Ramos (cell line): ENCODE results near the gene RNF133.
"Not testable (repeated sequence)": the region's sequence is repeated elsewhere in the genome, so short reads cannot be mapped to it uniquely, and the experiment has no call there.

ENCODE experiments used
- in situ Hi-C: fragments of 300-500 bp; cut with MboI; formaldehyde crosslinking; loops from one replicate; pipeline ENCODE4 v1.14.3; 2022; ENCODE audit warnings: low sequenced_read_pairs; ENCODE audit not compliant: unreplicated experiment

The RNF133 gene

GRCh38 chr7:122691569-122692235, 7.2 kb downstream of the RNF133 start:
- in situ Hi-C loops = no loop called here

- in situ Hi-C loops = no loop called here
Measured at GRCh38 chr7:122689346-122690109, 9.4 kb downstream of the RNF133 start.

DNA sequence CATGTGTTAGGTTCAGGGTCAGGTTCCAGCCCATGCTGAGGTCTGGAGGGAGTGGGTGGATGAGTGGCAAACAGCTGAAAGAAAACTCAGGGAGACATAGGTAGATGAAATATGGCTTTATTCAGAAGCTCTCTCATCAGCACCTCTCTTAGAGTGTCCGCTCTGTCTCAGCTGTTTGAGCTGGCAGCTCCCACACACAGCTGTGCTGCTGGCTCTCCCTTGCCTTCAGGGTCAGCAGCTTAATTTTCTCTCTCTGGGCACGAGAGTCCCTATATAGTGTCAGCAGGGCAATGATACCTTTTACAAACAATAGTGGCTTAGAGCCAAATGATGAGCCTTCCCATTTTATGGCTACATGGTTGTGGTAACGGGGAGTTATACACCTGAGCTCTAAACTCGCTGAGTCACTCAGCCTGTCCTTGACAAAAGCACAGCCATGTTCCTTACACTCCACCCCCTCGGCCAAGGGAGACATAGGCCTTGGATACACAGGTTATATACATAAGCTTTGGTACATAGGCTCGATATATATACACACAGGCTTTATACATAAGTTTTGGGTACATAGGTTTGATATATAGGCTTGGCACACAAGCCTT, 10.4 kb downstream of the RNF133 start:
- in situ Hi-C loops = no loop called here

- in situ Hi-C loops = no loop called here
Measured at GRCh38 chr7:122686360-122686878, 12.5 kb downstream of the RNF133 start.

- in situ Hi-C loops = no loop called here
Measured at GRCh38 chr7:122684504-122684903, 14.4 kb downstream of the RNF133 start.

GRCh38 chr7:122682815-122683550, 15.9 kb downstream of the RNF133 start:
- in situ Hi-C loops = no loop called here

DNA sequence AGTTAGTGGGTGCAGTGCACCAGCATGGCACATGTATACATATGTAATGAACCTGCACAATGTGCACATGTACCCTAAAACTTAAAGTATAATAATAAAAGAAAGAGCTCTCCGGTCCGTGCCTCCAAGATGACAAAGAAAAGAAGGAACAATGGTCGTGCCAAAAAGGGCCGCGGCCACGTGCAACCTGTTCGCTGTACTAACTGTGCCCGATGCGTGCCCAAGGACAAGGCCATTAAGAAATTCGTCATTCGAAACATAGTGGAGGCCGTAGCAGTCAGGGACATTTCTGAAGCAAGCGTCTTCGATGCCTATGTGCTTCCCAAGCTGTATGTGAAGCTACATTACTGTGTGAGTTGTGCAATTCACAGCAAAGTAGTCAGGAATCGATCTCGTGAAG, 17.7 kb downstream of the RNF133 start:
- in situ Hi-C loops = not testable (repeated sequence)

DNA sequence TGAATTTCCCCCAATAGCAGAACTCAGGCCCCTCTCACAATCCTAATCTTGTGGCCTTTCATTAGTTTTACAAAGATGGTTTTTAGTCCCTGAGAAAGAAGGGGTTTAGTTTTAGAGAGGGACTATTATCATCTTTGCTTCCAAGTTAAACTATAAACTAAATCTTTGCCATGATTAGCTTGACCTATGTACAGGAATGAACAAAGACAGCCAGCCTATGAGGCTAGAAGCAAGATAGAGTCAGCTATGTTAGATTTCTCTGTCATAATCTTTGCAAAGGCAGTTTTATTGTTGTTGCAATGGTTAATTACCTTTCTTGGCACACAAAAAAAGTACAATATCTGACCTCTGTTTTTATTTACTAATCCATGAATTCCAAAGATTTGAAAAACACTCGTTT, 19.1 kb downstream of the RNF133 start:
- in situ Hi-C loops = no loop called here

- in situ Hi-C loops = not testable (repeated sequence)
Measured at GRCh38 chr7:122679269-122679709, 19.6 kb downstream of the RNF133 start.

GRCh38 chr7:122677149-122677548, 21.8 kb downstream of the RNF133 start:
- in situ Hi-C loops = no loop called here

- in situ Hi-C loops = no loop called here
Measured at GRCh38 chr7:122676466-122676865, 22.5 kb downstream of the RNF133 start.

- in situ Hi-C loops = no loop called here
Measured at GRCh38 chr7:122675621-122676020, 23.3 kb downstream of the RNF133 start.

GRCh38 chr7:122675011-122675410, 23.9 kb downstream of the RNF133 start:
- in situ Hi-C loops = no loop called here

GRCh38 chr7:122674502-122674901, 24.4 kb downstream of the RNF133 start:
- in situ Hi-C loops = no loop called here

- in situ Hi-C loops = no loop called here
Measured at GRCh38 chr7:122673951-122674350, 25.0 kb downstream of the RNF133 start.

DNA sequence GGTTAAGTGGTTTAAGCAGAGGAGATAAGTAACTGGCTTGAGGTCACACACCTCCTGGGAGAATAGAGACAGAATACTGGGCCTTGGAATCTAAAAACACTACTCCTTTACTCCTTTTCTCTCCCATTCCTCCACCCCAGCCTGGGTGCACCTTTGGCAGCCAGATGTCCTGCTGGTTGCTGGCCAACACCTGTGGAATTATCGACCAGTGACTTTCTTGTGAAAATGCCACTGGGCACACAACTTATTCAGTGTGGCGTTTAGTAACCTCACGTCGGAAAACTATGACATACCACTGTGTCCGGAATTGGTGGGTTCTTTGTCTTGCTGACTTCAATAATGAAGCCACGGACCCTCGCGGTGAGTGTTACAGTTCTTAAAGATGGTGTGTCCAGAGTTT, 26.4 kb downstream of the RNF133 start:
- in situ Hi-C loops = no loop called here

GRCh38 chr7:122663733-122664132, 35.2 kb downstream of the RNF133 start:
- in situ Hi-C loops = no loop called here

DNA sequence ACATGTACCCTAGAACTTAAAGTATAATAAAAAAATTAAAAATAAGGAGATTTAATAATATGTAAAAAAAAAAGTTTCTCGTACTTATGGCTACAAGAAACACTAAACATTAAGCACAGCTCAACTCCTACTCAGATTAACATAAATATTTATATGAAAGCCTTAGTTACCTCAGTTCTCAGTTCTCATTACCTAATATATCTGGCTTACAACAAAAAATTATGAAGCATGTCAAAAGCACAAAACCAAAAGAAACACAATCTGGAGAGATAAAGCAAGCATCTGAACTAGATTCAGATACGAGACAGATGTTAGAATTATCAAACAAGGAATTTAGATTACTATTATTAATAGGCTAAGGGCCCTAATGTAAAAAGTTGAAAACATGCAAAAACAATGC, 40.1 kb downstream of the RNF133 start:
- in situ Hi-C loops = no loop called here

DNA sequence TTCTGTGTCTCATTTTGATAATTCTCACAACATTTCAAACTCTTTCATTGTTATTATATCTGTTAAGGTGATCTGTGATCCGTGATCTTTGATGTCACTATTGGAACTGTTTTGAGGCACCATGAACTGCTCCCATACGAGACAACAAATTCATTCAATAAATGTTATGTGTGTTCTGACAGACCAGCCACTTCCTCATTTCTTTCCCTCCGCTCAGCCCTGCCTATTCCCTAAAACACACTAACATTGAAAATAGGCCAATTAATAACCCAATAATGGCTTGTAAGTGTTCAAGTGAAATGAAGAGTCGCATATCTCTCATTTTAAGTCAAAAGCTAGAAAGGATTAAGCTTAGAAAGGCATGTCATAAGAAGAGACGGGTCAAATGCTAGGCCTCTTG, 45.2 kb downstream of the RNF133 start:
- in situ Hi-C loops = no loop called here

GRCh38 chr7:122652876-122653275, 46.0 kb downstream of the RNF133 start:
- in situ Hi-C loops = no loop called here

- in situ Hi-C loops = no loop called here
Measured at GRCh38 chr7:122651451-122651850, 47.5 kb downstream of the RNF133 start.
